HUES48 (cell line): ENCODE measurements around the gene MAPKAPK2.

Experiments used
- H3K27ac ChIP-seq: one replicate; pipeline ENCODE4 v1.7.0; 2013; ENCODE audit warnings: low read depth, low read length, inconsistent platforms
- H3K27me3 ChIP-seq: 2 replicates; pipeline ENCODE4 v1.6.1; 2013; ENCODE audit warnings: mild to moderate bottlenecking, low read length; ENCODE audit not compliant: control insufficient read depth, insufficient read depth
- H3K36me3 ChIP-seq: 2 replicates; pipeline ENCODE4 v1.6.1; 2013; ENCODE audit warnings: low read length; ENCODE audit not compliant: control insufficient read depth, insufficient read depth
- H3K4me1 ChIP-seq: 2 replicates; pipeline ENCODE4 v1.6.1; 2013; ENCODE audit warnings: mild to moderate bottlenecking, low read length; ENCODE audit not compliant: control insufficient read depth, insufficient read depth
- H3K4me3 ChIP-seq: 2 replicates; pipeline ENCODE4 v1.5.1; 2013; ENCODE audit warnings: mild to moderate bottlenecking, low read depth, low read length
- H3K9ac ChIP-seq: 2 replicates; pipeline ENCODE4 v1.6.1; 2013; ENCODE audit warnings: mild to moderate bottlenecking, low read depth, low read length, moderate library complexity
- H3K9me3 ChIP-seq: 2 replicates; pipeline ENCODE4 v1.6.1; 2013; ENCODE audit warnings: low read length; ENCODE audit not compliant: control insufficient read depth, insufficient read depth

The MAPKAPK2 gene

GRCh38 chr1:206685334-206685768 is 646 bp downstream of the MAPKAPK2 start:
- H3K27ac ChIP-seq, result peak overlapping the region; percentile 80

GRCh38 chr1:206685769-206686477 is 1.2 kb downstream of the MAPKAPK2 start:
- Histone ChIP-seq H3K4me3 (peak overlapping the region; percentile 83), H3K9me3 (no peaks in the 10 kb centered on the region), H3K36me3 (no peaks in the 10 kb centered on the region), H3K9ac (peak overlapping the region; percentile 68), H3K27me3 (peaks cover 39% of the 10 kb centered on the region), H3K27ac (peak overlapping the region; percentile 80), H3K4me1 (peaks cover 47% of the 10 kb centered on the region)

More at GRCh38 chr1:206685334-206685768, 646 bp downstream of the MAPKAPK2 start:
- peaks cover 39% of the 10 kb centered on the region for H3K27me3 ChIP-seq
- H3K9ac ChIP-seq, result peak overlapping the region; percentile 68
- no peaks in the 10 kb centered on the region for H3K36me3 ChIP-seq
- H3K9me3 ChIP-seq, result no peaks in the 10 kb centered on the region
- peaks cover 44% of the 10 kb centered on the region for H3K4me1 ChIP-seq
- H3K4me3 ChIP-seq, result peak overlapping the region; percentile 83

- Histone ChIP-seq H3K36me3 (no peaks in the 10 kb centered on the region), H3K9me3 (no peaks in the 10 kb centered on the region), H3K9ac (0 out of 2 replicates have a peak overlapping the region, but pooled peaks have one; percentile 33), H3K27me3 (peaks cover 39% of the 10 kb centered on the region), H3K27ac (no peak overlapping the region), H3K4me3 (peak overlapping the region; percentile 83), H3K4me1 (peaks cover 47% of the 10 kb centered on the region)
Measured at GRCh38 chr1:206686478-206687249, 2.0 kb downstream of the MAPKAPK2 start.

- peak overlapping the region; percentile 83 for H3K4me3 ChIP-seq
Measured at GRCh38 chr1:206687251-206687914, 2.7 kb downstream of the MAPKAPK2 start.

GRCh38 chr1:206687915-206688442 is 3.3 kb downstream of the MAPKAPK2 start:
- H3K4me1 ChIP-seq, result peaks cover 47% of the 10 kb centered on the region
- H3K9me3 ChIP-seq, result no peaks in the 10 kb centered on the region
- peak overlapping the region; percentile 19; the same call in 1 of the 2 replicates for H3K9ac ChIP-seq
- H3K27ac ChIP-seq, result peak overlapping the region; percentile 90
- H3K36me3 ChIP-seq, result no peaks in the 10 kb centered on the region
- peak overlapping the region; percentile 83 for H3K4me3 ChIP-seq
- peaks cover 28% of the 10 kb centered on the region for H3K27me3 ChIP-seq

More at GRCh38 chr1:206687251-206687914, 2.7 kb downstream of the MAPKAPK2 start:
- Histone ChIP-seq H3K27me3 (peaks cover 33% of the 10 kb centered on the region), H3K36me3 (no peaks in the 10 kb centered on the region), H3K9ac (no peak overlapping the region), H3K4me1 (peaks cover 47% of the 10 kb centered on the region), H3K27ac (peak overlapping the region; percentile 90), H3K9me3 (no peaks in the 10 kb centered on the region)

- no peak overlapping the region for H3K27ac ChIP-seq
- H3K9me3 ChIP-seq, result no peaks in the 10 kb centered on the region
- peaks cover 12% of the 10 kb centered on the region for H3K27me3 ChIP-seq
- no peak overlapping the region for H3K9ac ChIP-seq
- H3K4me1 ChIP-seq, result peaks cover 63% of the 10 kb centered on the region
- H3K36me3 ChIP-seq, result no peaks in the 10 kb centered on the region
- H3K4me3 ChIP-seq, result no peak overlapping the region
Measured at GRCh38 chr1:206690516-206690915, 5.8 kb downstream of the MAPKAPK2 start.

- Histone ChIP-seq H3K4me1 (peaks cover 59% of the 10 kb centered on the region), H3K9ac (no peak overlapping the region), H3K27ac (no peak overlapping the region)
Measured at GRCh38 chr1:206691604-206692003, 6.9 kb downstream of the MAPKAPK2 start.

GRCh38 chr1:206693029-206693428 is 8.3 kb downstream of the MAPKAPK2 start:
- H3K27ac ChIP-seq, result no peak overlapping the region
- peaks cover 56% of the 10 kb centered on the region for H3K4me1 ChIP-seq

More at GRCh38 chr1:206691604-206692003, 6.9 kb downstream of the MAPKAPK2 start:
- peaks cover 6% of the 10 kb centered on the region for H3K27me3 ChIP-seq
- H3K9me3 ChIP-seq, result no peaks in the 10 kb centered on the region
- no peak overlapping the region for H3K4me3 ChIP-seq
- H3K36me3 ChIP-seq, result no peaks in the 10 kb centered on the region

GRCh38 chr1:206693592-206693991 is 8.9 kb downstream of the MAPKAPK2 start:
- H3K9me3 ChIP-seq, result no peaks in the 10 kb centered on the region
- peaks cover 51% of the 10 kb centered on the region for H3K4me1 ChIP-seq
- no peak overlapping the region for H3K27ac ChIP-seq
- H3K4me3 ChIP-seq, result no peak overlapping the region
- H3K27me3 ChIP-seq, result no peaks in the 10 kb centered on the region
- H3K9ac ChIP-seq, result no peak overlapping the region
- H3K36me3 ChIP-seq, result no peaks in the 10 kb centered on the region

More at GRCh38 chr1:206693029-206693428, 8.3 kb downstream of the MAPKAPK2 start:
- no peak overlapping the region for H3K4me3 ChIP-seq
- H3K9me3 ChIP-seq, result no peaks in the 10 kb centered on the region
- no peaks in the 10 kb centered on the region for H3K36me3 ChIP-seq
- H3K27me3 ChIP-seq, result no peaks in the 10 kb centered on the region
- H3K9ac ChIP-seq, result no peak overlapping the region

GRCh38 chr1:206694171-206695124 is 9.7 kb downstream of the MAPKAPK2 start:
- H3K27ac ChIP-seq, result no peak overlapping the region
- no peaks in the 10 kb centered on the region for H3K36me3 ChIP-seq
- no peaks in the 10 kb centered on the region for H3K27me3 ChIP-seq
- H3K4me3 ChIP-seq, result no peak overlapping the region
- H3K9ac ChIP-seq, result no peak overlapping the region
- H3K4me1 ChIP-seq, result peaks cover 43% of the 10 kb centered on the region
- no peaks in the 10 kb centered on the region for H3K9me3 ChIP-seq
